IMR-90 (cell line): Measurements from ENCODE around the gene RNU1-3. TPM values are rescaled to one million over a fixed set of nuclear protein-coding genes. Genes with fewer than 3 reads are reported as not detected.
"Not testable (repeated sequence)": the region's sequence is repeated elsewhere in the genome, so short reads cannot be mapped to it uniquely, and the experiment has no call there.

ENCODE experiments used
- ATAC-seq: fragments of 200-7000 bp; cut with Tn5 transposase; 2 replicates; pipeline ENCODE4 v1.9.1; 2020; ENCODE audit warnings: low read depth, mild to moderate bottlenecking, moderate library complexity
- BruUV-seq: library from RNA; stranded (reverse); fragments of 400-500 nt; replicated peaks from 2 replicates; lab custom pipeline; 2021; lab: Mats Ljungman, UMichigan
- CTCF ChIA-PET: fragments of 300-600 bp; formaldehyde crosslinking; extraction: SDS; loops from one replicate; lab custom pipeline; 2021; ENCODE audit warnings: antibody characterized with exemption; lab: Yijun Ruan, JAX
- POLR2A ChIA-PET: fragments of 300-600 bp; sonication (Branson Sonifier 250); formaldehyde crosslinking; loops from one replicate; lab custom pipeline; 2022; ENCODE audit warnings: antibody characterized with exemption; ENCODE audit not compliant: unreplicated experiment; lab: Charles Lee
- DNase-seq: peaks from one replicate; pipeline ENCODE4 v3.0.0; 2013
- H2AFZ ChIP-seq: replicated peaks from 2 replicates; pipeline ENCODE3; 2013; ENCODE audit warnings: low read length, mild to moderate bottlenecking; ENCODE audit not compliant: poor library complexity
- H2AK5ac ChIP-seq: 2 replicates; pipeline ENCODE4 v1.6.1; 2013; ENCODE audit warnings: low read depth, low read length, inconsistent platforms
- H2AK9ac ChIP-seq: replicated peaks from 2 replicates; pipeline ENCODE3; 2013; ENCODE audit warnings: mild to moderate bottlenecking, low read depth, low read length, moderate library complexity; ENCODE audit not compliant: poor library complexity
- H2BK120ac ChIP-seq: 2 replicates; pipeline ENCODE4 v1.6.1; 2013; ENCODE audit warnings: low read depth, low read length, inconsistent platforms
- H2BK15ac ChIP-seq: 3 replicates; pipeline ENCODE4 v1.6.1; 2013; ENCODE audit warnings: low read depth, low read length, inconsistent platforms
- H2BK20ac ChIP-seq: 2 replicates; pipeline ENCODE4 v1.6.1; 2013; ENCODE audit warnings: low read depth, mild to moderate bottlenecking, inconsistent platforms, low read length, moderate library complexity
- H2BK5ac ChIP-seq: 2 replicates; pipeline ENCODE4 v1.6.1; 2013; ENCODE audit warnings: mild to moderate bottlenecking, low read depth, low read length, inconsistent platforms; ENCODE audit not compliant: poor library complexity, severe bottlenecking
- H3K14ac ChIP-seq: replicated peaks from 2 replicates; pipeline ENCODE4 v1.6.1; 2013; ENCODE audit warnings: low read depth, low read length, inconsistent platforms
- H3K18ac ChIP-seq: 2 replicates; pipeline ENCODE4 v1.6.1; 2013; ENCODE audit warnings: low read depth, low read length, control low read depth
- H3K23ac ChIP-seq: 2 replicates; pipeline ENCODE4 v1.6.1; 2013; ENCODE audit warnings: low read depth, low read length, inconsistent platforms
- H3K27ac ChIP-seq: 2 replicates; pipeline ENCODE4 v1.5.1; 2013; ENCODE audit warnings: mild to moderate bottlenecking, control low read depth, low read length; ENCODE audit not compliant: insufficient read depth
- H3K27me3 ChIP-seq: 2 replicates; pipeline ENCODE4 v1.6.1; 2013; ENCODE audit warnings: low read length; ENCODE audit not compliant: control insufficient read depth, insufficient read depth
- H3K36me3 ChIP-seq: 2 replicates; pipeline ENCODE4 v1.6.1; 2013; ENCODE audit warnings: low read length, mixed read lengths; ENCODE audit not compliant: control insufficient read depth, insufficient read depth
- H3K4ac ChIP-seq: 2 replicates; pipeline ENCODE4 v1.6.1; 2013; ENCODE audit warnings: low read depth, low read length, inconsistent platforms
- H3K4me1 ChIP-seq: 2 replicates; pipeline ENCODE4 v1.6.1; 2013; ENCODE audit warnings: low read length, mixed read lengths; ENCODE audit not compliant: control insufficient read depth, insufficient read depth
- H3K4me2 ChIP-seq: 2 replicates; pipeline ENCODE4 v1.6.1; 2013; ENCODE audit warnings: low read depth, mild to moderate bottlenecking, control low read depth, low read length, moderate library complexity
- H3K4me3 ChIP-seq: 2 replicates; pipeline ENCODE4 v1.5.1; 2013; ENCODE audit warnings: low read depth, mild to moderate bottlenecking, control low read depth, low read length, moderate library complexity; ENCODE audit not compliant: insufficient read depth
- H3K56ac ChIP-seq: 2 replicates; pipeline ENCODE4 v1.6.1; 2013; ENCODE audit warnings: low read length, inconsistent platforms; ENCODE audit not compliant: insufficient read depth; ENCODE audit errors: extremely low read depth
- H3K79me1 ChIP-seq, 2 experiments: 2 replicates each; pipeline ENCODE4 v1.6.1; 2013; ENCODE audit warnings: low read length in 2 of 2, inconsistent platforms in 1 of 2, low read depth in 1 of 2
- H3K9ac ChIP-seq: 2 replicates; pipeline ENCODE4 v1.6.1; 2013; ENCODE audit warnings: low read depth, low read length, control low read depth
- H3K9me1 ChIP-seq: 2 replicates; pipeline ENCODE4 v1.6.1; 2013; ENCODE audit warnings: low read length, inconsistent platforms; ENCODE audit not compliant: insufficient read depth
- H3K9me3 ChIP-seq: 2 replicates; pipeline ENCODE4 v1.6.1; 2013; ENCODE audit warnings: low read length; ENCODE audit not compliant: control insufficient read depth, insufficient read depth
- H4K20me1 ChIP-seq: 2 replicates; pipeline ENCODE4 v1.6.1; 2013; ENCODE audit warnings: low read length, inconsistent platforms; ENCODE audit not compliant: insufficient read depth
- H4K5ac ChIP-seq: 2 replicates; pipeline ENCODE4 v1.6.1; 2013; ENCODE audit warnings: mild to moderate bottlenecking, low read depth, low read length, control low read depth
- H4K8ac ChIP-seq, 2 experiments: 2 replicates each; pipeline ENCODE4 v1.6.1; 2013; ENCODE audit warnings: low read depth in 2 of 2, low read length in 2 of 2, control low read depth in 1 of 2, inconsistent platforms in 1 of 2
- H4K91ac ChIP-seq: 2 replicates; pipeline ENCODE4 v1.6.1; 2013; ENCODE audit warnings: low read depth, low read length, inconsistent platforms; ENCODE audit not compliant: insufficient read depth
- WGBS, 2 experiments: methylation state at CpG; one replicate each; pipeline versions ENCODE4 v1.1.5 to v1.1.7; 2013; ENCODE audit warnings: missing lambda C conversion rate in 2 of 2; ENCODE audit not compliant: insufficient read length in 1 of 2; ENCODE audit errors: extremely low coverage in 2 of 2; 5-methylcytosine and 5-hydroxymethylcytosine counted together
- dilution Hi-C: fragments of 300-500 bp; cut with HindIII; formaldehyde crosslinking; loops from one replicate; pipeline ENCODE4 v1.14.3; 2018; ENCODE audit warnings: low sequenced_read_pairs; ENCODE audit not compliant: unreplicated experiment
- in situ Hi-C: fragments of 300-500 bp; cut with MboI; formaldehyde crosslinking; loops from 3 replicates; pipeline ENCODE4 v1.14.3; 2019; ENCODE audit warnings: low sequenced_read_pairs, inconsistent platforms, mixed read lengths
- intact Hi-C: fragments of 100-400 bp; cut with micrococcal nuclease; formaldehyde crosslinking; loops from 2 replicates; pipeline ENCODE4 v1.10.0; 2022
- polyA plus RNA-seq, 3 experiments: library from polyadenylated mRNA; depleted of rRNA; stranded (reverse); fragments of >200 nt; gene quantifications; 2 replicates each; pipeline ENCODE4 v1.2.3, GENCODE V29; 2012; ENCODE audit warnings: low replicate concordance in 1 of 3
- total RNA-seq: library from RNA; depleted of rRNA; stranded (reverse); fragments of >200 nt; gene quantifications from 2 replicates; pipeline ENCODE4 v1.2.3, GENCODE V29; 2012

RNU1-3 gene
- total and polyA plus RNA-seq, 2 of the 4 experiments (the other 2 are of a cell fraction): under 0.01 TPM; not detected in 1

- H3K4me3 ChIP-seq, H3K4me1 ChIP-seq, ATAC-seq, H3K18ac ChIP-seq, H2BK120ac ChIP-seq, in situ Hi-C loops, H2AK9ac ChIP-seq, H3K27ac ChIP-seq, H3K14ac ChIP-seq, POLR2A ChIA-PET, H3K9me3 ChIP-seq, H4K8ac ChIP-seq, intact Hi-C loops, H3K36me3 ChIP-seq, DNase-seq, H2AK5ac ChIP-seq, H3K9ac ChIP-seq, CTCF ChIA-PET, H2AFZ ChIP-seq, H3K56ac ChIP-seq, BruUV-seq, H2BK15ac ChIP-seq, H2BK5ac ChIP-seq, H3K4ac ChIP-seq, H3K9me1 ChIP-seq, H3K4me2 ChIP-seq, H2BK20ac ChIP-seq, H4K5ac ChIP-seq, dilution Hi-C loops, H3K27me3 ChIP-seq, H4K20me1 ChIP-seq, H4K91ac ChIP-seq, H3K23ac ChIP-seq: not testable (repeated sequence)
- H3K79me1 ChIP-seq: peaks cover 18 to 47% of the 10 kb centered on the region in 2 experiments
- WGBS, 2 experiments: 92% methylated on average over 4 of the region's 4 CpGs; no CpG with 5 or more reads in 1 of the 2 experiments
Observed at GRCh38 chr1:16643001-16643411, 23.7 kb downstream of the RNU1-3 start.

- H3K4me1 ChIP-seq, H3K14ac ChIP-seq, intact Hi-C loops, H4K20me1 ChIP-seq, ATAC-seq, dilution Hi-C loops, CTCF ChIA-PET, H3K9me1 ChIP-seq, H3K56ac ChIP-seq, H3K18ac ChIP-seq, H4K5ac ChIP-seq, H2AK9ac ChIP-seq, H3K9me3 ChIP-seq, H2AK5ac ChIP-seq, H3K27ac ChIP-seq, H2BK15ac ChIP-seq, BruUV-seq, H2AFZ ChIP-seq, H2BK20ac ChIP-seq, in situ Hi-C loops, H2BK5ac ChIP-seq, DNase-seq, POLR2A ChIA-PET, H3K27me3 ChIP-seq, H3K4me2 ChIP-seq, H3K36me3 ChIP-seq, H4K8ac ChIP-seq, H3K9ac ChIP-seq, H3K4me3 ChIP-seq, H3K4ac ChIP-seq, H3K23ac ChIP-seq, H4K91ac ChIP-seq, H2BK120ac ChIP-seq: not testable (repeated sequence)
- WGBS, 2 experiments: 90% methylated on average over 3 of the region's 9 CpGs; no CpG with 5 or more reads in 1 of the 2 experiments
- H3K79me1 ChIP-seq: peaks cover 22 to 47% of the 10 kb centered on the region in 2 experiments
Observed at GRCh38 chr1:16642025-16642966, 24.5 kb downstream of the RNU1-3 start.
